ENCODE results near the gene TBCEL.

Gene TBCEL

GRCh38 chr11:121023848-121024751, at the start of gene TBCEL:
Gene TBCEL (plus strand): TSS chr11:121024102. CDS start chr11:121045691, 21,589 bp downstream.
- TF ChIP-seq CTCF (IDR thresholded peaks at IDR 0.05; ENCODE audit: low read depth, low read length, missing control alignments) = no peak
- H3K4me3 ChIP-seq (ENCODE audit: low read depth, low read length) = peak within 1 kb of the TSS; percentile 80
- DNase-seq (ENCODE audit: low read depth) = peak; percentile 56
- in situ Hi-C loops (cut with HindIII; ENCODE audit: low sequenced_read_pairs) = no loop called here

- no peak for TF ChIP-seq CTCF (IDR thresholded peaks at IDR 0.05; ENCODE audit: low read depth, low read length, missing control alignments)
- no peak for DNase-seq (ENCODE audit: low read depth)
- H3K4me3 ChIP-seq (ENCODE audit: low read depth, low read length) = no peak overlapping the region
- in situ Hi-C loops (cut with HindIII; ENCODE audit: low sequenced_read_pairs) = no loop called here
Observed at GRCh38 chr11:120974466-120974865, 49.4 kb upstream of the TBCEL start.

- DNase-seq (ENCODE audit: low read depth) = no peak
- in situ Hi-C loops (cut with HindIII; ENCODE audit: low sequenced_read_pairs) = no loop called here
- no peak overlapping the region for H3K4me3 ChIP-seq (ENCODE audit: low read depth, low read length)
- TF ChIP-seq CTCF (IDR thresholded peaks at IDR 0.05; ENCODE audit: low read depth, low read length, missing control alignments) = no peak
Observed at GRCh38 chr11:120974965-120975364, 48.9 kb upstream of the TBCEL start.

- DNase-seq (ENCODE audit: low read depth) = peak; percentile 8
- no peak for TF ChIP-seq CTCF (IDR thresholded peaks at IDR 0.05; ENCODE audit: low read depth, low read length, missing control alignments)
- H3K4me3 ChIP-seq (ENCODE audit: low read depth, low read length) = no peak overlapping the region
- in situ Hi-C loops (cut with HindIII; ENCODE audit: low sequenced_read_pairs) = no loop called here
Observed at GRCh38 chr11:120977266-120978137, 46.4 kb upstream of the TBCEL start.

GRCh38 chr11:120978701-120979100, 45.2 kb upstream of the TBCEL start:
- DNase-seq (ENCODE audit: low read depth) = no peak
- H3K4me3 ChIP-seq (ENCODE audit: low read depth, low read length) = no peak overlapping the region
- in situ Hi-C loops (cut with HindIII; ENCODE audit: low sequenced_read_pairs) = no loop called here
- TF ChIP-seq CTCF (IDR thresholded peaks at IDR 0.05; ENCODE audit: low read depth, low read length, missing control alignments) = no peak

- TF ChIP-seq CTCF (IDR thresholded peaks at IDR 0.05; ENCODE audit: low read depth, low read length, missing control alignments) = no peak
- in situ Hi-C loops (cut with HindIII; ENCODE audit: low sequenced_read_pairs) = no loop called here
- peak overlapping the region; percentile 33 for H3K4me3 ChIP-seq (ENCODE audit: low read depth, low read length)
- no peak for DNase-seq (ENCODE audit: low read depth)
Observed at GRCh38 chr11:120985718-120986569, 38.0 kb upstream of the TBCEL start.
